ENCODE data around the gene SKAP1.

DNA sequence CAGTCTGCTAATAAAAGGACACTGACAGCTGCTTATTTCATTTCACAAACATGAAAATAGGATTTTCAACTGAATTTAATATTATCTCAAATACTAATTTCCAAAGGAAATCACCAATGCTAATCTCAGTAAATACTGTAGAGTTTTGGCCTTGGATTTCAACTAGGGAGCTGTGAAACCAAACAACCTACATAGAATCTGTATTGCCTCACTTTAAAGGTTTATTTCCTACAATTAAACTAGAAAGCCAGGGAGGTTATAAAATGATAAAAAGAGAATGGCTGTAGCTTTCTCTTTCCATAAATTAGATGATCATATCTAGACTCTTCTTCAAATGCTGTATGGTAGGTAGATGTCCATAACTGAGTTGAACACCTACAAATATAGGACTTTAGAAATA, 82.8 kb downstream of the SKAP1 start:
- TF ChIP-seq, protein P1, sequence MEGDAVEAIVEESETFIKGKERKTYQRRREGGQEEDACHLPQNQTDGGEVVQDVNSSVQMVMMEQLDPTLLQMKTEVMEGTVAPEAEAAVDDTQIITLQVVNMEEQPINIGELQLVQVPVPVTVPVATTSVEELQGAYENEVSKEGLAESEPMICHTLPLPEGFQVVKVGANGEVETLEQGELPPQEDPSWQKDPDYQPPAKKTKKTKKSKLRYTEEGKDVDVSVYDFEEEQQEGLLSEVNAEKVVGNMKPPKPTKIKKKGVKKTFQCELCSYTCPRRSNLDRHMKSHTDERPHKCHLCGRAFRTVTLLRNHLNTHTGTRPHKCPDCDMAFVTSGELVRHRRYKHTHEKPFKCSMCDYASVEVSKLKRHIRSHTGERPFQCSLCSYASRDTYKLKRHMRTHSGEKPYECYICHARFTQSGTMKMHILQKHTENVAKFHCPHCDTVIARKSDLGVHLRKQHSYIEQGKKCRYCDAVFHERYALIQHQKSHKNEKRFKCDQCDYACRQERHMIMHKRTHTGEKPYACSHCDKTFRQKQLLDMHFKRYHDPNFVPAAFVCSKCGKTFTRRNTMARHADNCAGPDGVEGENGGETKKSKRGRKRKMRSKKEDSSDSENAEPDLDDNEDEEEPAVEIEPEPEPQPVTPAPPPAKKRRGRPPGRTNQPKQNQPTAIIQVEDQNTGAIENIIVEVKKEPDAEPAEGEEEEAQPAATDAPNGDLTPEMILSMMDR (conservative IDR thresholded peaks at IDR 0.05 in 1 of 2, IDR thresholded peaks at IDR 0.05 in 1 of 2; ENCODE audit: low read depth in 1 of 2, low read length in 2 of 2), result no peak
- TF ChIP-seq EZH2 (IDR thresholded peaks at IDR 0.05; ENCODE audit: low read length, missing control alignments), result no peak
